DND-41 (cell line): Measurements from ENCODE around the gene CDC37L1.

Experiments
- ATAC-seq: fragments of 200-7000 bp; cut with Tn5 transposase; 3 replicates; pipeline ENCODE4 v1.9.1; 2021; ENCODE audit warnings: low read depth; ENCODE audit not compliant: insufficient read depth
- DNase-seq: peaks from one replicate; pipeline ENCODE4 v3.0.0-alpha.2; 2020
- H2AFZ ChIP-seq: 2 replicates; pipeline ENCODE4 v1.6.0; 2012; ENCODE audit warnings: low read depth, low read length
- H3K27ac ChIP-seq: 2 replicates; pipeline ENCODE4 v1.5.1; 2012; ENCODE audit warnings: low read length, inconsistent platforms
- H3K27me3 ChIP-seq: fragments of 200-600 bp; sonication (generic); 2 replicates; pipeline ENCODE4 v1.6.0; 2012; ENCODE audit warnings: low read length, mild to moderate bottlenecking, inconsistent platforms; ENCODE audit not compliant: insufficient read depth, poor library complexity
- H3K36me3 ChIP-seq: 2 replicates; pipeline ENCODE4 v1.5.1; 2012; ENCODE audit warnings: low read length, inconsistent platforms; ENCODE audit not compliant: insufficient read depth
- H3K4me1 ChIP-seq: 2 replicates; pipeline ENCODE4 v1.5.1; 2012; ENCODE audit warnings: mild to moderate bottlenecking, low read length; ENCODE audit not compliant: insufficient read depth
- H3K4me2 ChIP-seq: 2 replicates; pipeline ENCODE4 v1.6.0; 2012; ENCODE audit warnings: mild to moderate bottlenecking, moderate library complexity, low read length, inconsistent platforms; ENCODE audit not compliant: insufficient read depth
- H3K4me3 ChIP-seq, 2 experiments: fragments of 200-600 bp in 1 of 2; shearing (Covaris generic) in 1 of 2; 2 replicates each; pipeline ENCODE4 v1.5.1; 2012 to 2016; ENCODE audit warnings: inconsistent platforms in 2 of 2, low read length in 2 of 2, mild to moderate bottlenecking in 2 of 2, low read depth in 1 of 2, moderate library complexity in 1 of 2
- H3K79me2 ChIP-seq: 2 replicates; pipeline ENCODE4 v1.6.0; 2012; ENCODE audit warnings: low read length, inconsistent platforms; ENCODE audit not compliant: insufficient read depth
- H3K9ac ChIP-seq: 2 replicates; pipeline ENCODE4 v1.6.0; 2012; ENCODE audit warnings: low read depth, mild to moderate bottlenecking, inconsistent platforms, low read length, moderate library complexity
- H3K9me3 ChIP-seq: 2 replicates; pipeline ENCODE4 v1.5.1; 2012; ENCODE audit warnings: low read length, moderate library complexity, mild to moderate bottlenecking, inconsistent platforms; ENCODE audit not compliant: insufficient read depth, severe bottlenecking
- H4K20me1 ChIP-seq: 2 replicates; pipeline ENCODE4 v1.6.0; 2012; ENCODE audit warnings: low read length; ENCODE audit not compliant: insufficient read depth
- CTCF ChIP-seq: IDR thresholded peaks from 2 replicates; pipeline ENCODE4 v1.5.1; 2012; ENCODE audit warnings: borderline replicate concordance, low read length, moderate library complexity, mild to moderate bottlenecking; ENCODE audit not compliant: poor library complexity, severe bottlenecking; ENCODE audit errors: extremely low read depth
- EZH2 ChIP-seq: IDR thresholded peaks from 3 replicates; pipeline ENCODE4 v1.6.1; 2012; ENCODE audit warnings: borderline replicate concordance, low read depth, mild to moderate bottlenecking, moderate library complexity, low read length, inconsistent platforms; ENCODE audit not compliant: severe bottlenecking

Gene CDC37L1

DNA sequence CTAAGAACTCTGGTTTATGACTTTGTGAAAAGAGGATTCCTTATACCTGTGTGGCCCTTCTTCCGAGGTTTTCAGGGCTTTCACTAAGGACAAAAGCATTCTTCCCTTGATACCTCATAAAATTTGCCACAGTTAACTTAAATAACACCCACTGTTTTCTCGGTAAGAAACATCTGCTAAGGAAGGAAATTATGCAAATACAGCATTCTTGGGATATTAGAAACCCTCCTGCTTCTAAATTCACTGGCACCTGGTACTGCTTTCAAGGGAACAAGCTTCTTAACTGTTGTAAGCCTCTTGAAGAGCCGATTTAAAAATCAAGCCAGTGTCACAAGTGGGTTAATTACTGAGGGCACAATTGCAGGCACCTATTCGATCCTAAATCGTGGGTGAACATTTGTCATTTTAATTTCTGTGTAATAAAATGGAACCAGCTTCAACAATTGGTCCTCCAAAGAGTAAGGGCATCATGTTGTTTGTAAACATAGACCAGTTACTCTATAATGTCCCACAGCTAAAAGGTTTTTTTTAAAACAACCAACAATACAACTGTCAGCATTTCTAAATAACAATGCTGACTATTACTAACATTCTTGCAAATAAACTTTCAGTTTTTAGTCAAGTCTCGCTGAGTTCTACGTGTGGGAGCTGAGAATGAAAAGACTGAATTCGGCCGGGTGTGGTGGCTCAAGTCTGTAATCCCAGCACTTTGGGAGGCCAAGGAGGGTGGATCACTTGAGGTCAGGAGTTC, 35.1 kb downstream of the CDC37L1 start:
- DNase-seq (no peak), ATAC-seq (no peak)
- H3K27me3 ChIP-seq: no peaks in the 10 kb centered on the region
- H3K4me3 ChIP-seq: no peak overlapping the region
- TF ChIP-seq EZH2 (no peak), CTCF (no peak)
- H3K27ac ChIP-seq: no peak overlapping the region
- H3K36me3 ChIP-seq: peaks cover 70% of the 10 kb centered on the region
- H3K9me3 ChIP-seq: no peaks in the 10 kb centered on the region
- H3K9ac ChIP-seq: no peak overlapping the region
- no peaks in the 10 kb centered on the region for H3K79me2 ChIP-seq
- H2AFZ ChIP-seq: no peak overlapping the region
- no peaks in the 10 kb centered on the region for H3K4me1 ChIP-seq
- no peak overlapping the region for H3K4me2 ChIP-seq
- no peaks in the 10 kb centered on the region; the same call in 1 of the 2 replicates for H4K20me1 ChIP-seq

GRCh38 chr9:4716163-4716562, 36.8 kb downstream of the CDC37L1 start:
- no peak overlapping the region for H3K9ac ChIP-seq
- no peaks in the 10 kb centered on the region for H3K79me2 ChIP-seq
- no peak overlapping the region for H3K4me3 ChIP-seq
- no peaks in the 10 kb centered on the region for H3K9me3 ChIP-seq
- ATAC-seq: no peak
- no peak for DNase-seq
- H4K20me1 ChIP-seq: no peaks in the 10 kb centered on the region; the same call in 1 of the 2 replicates
- H3K36me3 ChIP-seq: peaks cover 73% of the 10 kb centered on the region
- H2AFZ ChIP-seq: no peak overlapping the region
- no peak overlapping the region for H3K4me2 ChIP-seq
- no peak overlapping the region for H3K27ac ChIP-seq
- TF ChIP-seq CTCF: no peak
- TF ChIP-seq EZH2: no peak
- no peaks in the 10 kb centered on the region for H3K27me3 ChIP-seq
- no peaks in the 10 kb centered on the region for H3K4me1 ChIP-seq

DNA sequence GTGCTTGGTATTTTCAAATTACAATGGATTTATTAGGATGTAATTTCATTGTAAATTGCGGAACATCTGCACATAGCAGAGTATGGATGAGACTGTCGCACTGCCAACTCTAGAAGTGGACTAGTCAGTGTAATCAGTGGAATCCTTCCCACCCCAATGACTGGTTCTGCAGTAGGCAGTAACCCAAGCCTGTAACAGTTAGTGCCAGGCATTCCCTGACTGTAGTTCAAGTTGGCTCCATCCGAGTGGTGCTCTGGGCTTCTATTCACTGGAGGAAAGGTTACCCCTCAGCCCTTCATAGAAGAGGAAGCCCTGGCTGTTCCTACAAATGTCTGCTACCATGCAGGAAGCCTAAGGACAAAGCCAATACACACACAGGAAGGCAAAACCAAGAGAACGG, 38.4 kb downstream of the CDC37L1 start:
- Histone ChIP-seq H3K79me2 (peaks cover 8% of the 10 kb centered on the region; the same call in 1 of the 2 replicates), H3K9ac (no peak overlapping the region), H2AFZ (no peak overlapping the region), H3K4me3 (no peak overlapping the region), H3K4me2 (no peak overlapping the region), H3K36me3 (peaks cover 82% of the 10 kb centered on the region), H3K4me1 (no peaks in the 10 kb centered on the region), H3K9me3 (no peaks in the 10 kb centered on the region), H3K27ac (no peak overlapping the region), H3K27me3 (no peaks in the 10 kb centered on the region), H4K20me1 (no peaks in the 10 kb centered on the region; the same call in 1 of the 2 replicates)
- DNase-seq: no peak
- ATAC-seq: no peak
- no peak for TF ChIP-seq EZH2
- no peak for TF ChIP-seq CTCF
